ENCODE data around the gene DEFB131A. TPM values are rescaled to one million over a fixed set of nuclear protein-coding genes. Genes with fewer than 3 reads are reported as not detected.
"Not testable (repeated sequence)": the region's sequence is repeated elsewhere in the genome, so short reads cannot be mapped to it uniquely, and the experiment has no call there.

The DEFB131A gene
- total RNA-seq, 3 donors from 2014 or later = not detected

DNA sequence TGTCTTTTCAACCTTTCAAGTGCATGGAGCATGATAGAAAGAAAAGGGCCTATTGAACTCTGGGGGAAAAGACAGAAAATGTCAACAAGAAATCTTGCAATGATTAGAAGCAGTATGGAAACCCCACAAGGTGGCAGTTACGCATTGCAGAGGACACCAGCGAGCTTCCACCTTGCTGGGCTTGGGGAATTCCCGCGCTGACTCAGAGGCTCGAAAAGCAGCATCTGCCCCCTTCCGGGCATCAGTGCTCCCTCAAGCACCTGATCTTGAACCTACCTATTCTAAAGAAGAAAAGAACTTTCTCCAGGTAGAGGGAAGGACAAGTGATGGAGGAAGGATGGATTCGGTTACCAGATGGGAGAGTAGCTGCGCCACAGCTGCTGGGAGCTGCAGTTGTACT is 35.3 kb downstream of the DEFB131A start:
- H3K4me3 ChIP-seq; H3K36me3 ChIP-seq (ENCODE audit: low read depth); H3K9me3 ChIP-seq; H3K4me1 ChIP-seq (ENCODE audit: low read depth); DNase-seq; ATAC-seq; intact Hi-C loops (cut with DNase I, micrococcal nuclease): not testable (repeated sequence)

DNA sequence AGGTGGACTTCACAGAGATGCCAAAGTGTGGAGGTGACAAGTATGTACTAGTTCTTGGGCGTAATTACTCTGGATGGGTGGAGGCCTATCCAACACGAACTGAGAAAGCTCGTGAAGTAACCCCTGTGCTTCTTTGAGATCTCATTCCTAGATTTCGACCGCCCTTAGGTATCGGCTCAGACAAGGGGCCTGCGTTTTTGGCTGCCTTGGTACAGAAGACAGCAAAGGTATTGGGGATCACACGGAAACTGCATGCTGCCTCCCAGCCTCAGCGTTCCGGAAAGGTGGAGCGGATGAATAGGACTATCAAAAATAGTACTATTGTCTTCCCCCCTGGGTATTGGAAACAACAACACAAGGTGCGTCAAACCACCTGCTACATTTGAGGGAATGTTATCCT is 35.9 kb downstream of the DEFB131A start:
- H3K9me3 ChIP-seq; H3K36me3 ChIP-seq (ENCODE audit: low read depth); ATAC-seq; H3K4me3 ChIP-seq; H3K4me1 ChIP-seq (ENCODE audit: low read depth); intact Hi-C loops (cut with DNase I, micrococcal nuclease): not testable (repeated sequence)
- peak in 1 of 3 donors; percentile 10 for DNase-seq

DNA sequence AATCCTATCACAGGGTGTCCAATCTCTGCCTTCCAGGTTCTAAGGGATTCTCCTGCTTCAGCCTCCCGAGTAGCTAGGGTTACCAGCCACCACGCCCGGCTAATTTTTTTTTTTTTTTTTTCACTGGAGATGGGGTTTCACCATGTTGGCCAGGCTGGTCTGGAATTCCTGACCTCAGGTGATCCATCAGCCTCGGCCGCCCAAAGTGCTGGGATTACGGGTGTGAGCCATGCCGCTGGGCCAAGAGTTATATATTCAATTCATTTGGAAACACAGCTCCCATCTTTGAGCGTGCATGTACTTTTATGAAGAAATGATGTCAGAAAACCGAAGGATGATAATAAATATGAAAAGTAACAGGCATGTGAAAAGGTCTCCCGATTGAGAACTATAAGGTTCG is 38.7 kb downstream of the DEFB131A start:
- H3K4me3 ChIP-seq; H3K36me3 ChIP-seq (ENCODE audit: low read depth); H3K9me3 ChIP-seq; H3K4me1 ChIP-seq (ENCODE audit: low read depth); ATAC-seq; DNase-seq; intact Hi-C loops (cut with DNase I, micrococcal nuclease): not testable (repeated sequence)

DNA sequence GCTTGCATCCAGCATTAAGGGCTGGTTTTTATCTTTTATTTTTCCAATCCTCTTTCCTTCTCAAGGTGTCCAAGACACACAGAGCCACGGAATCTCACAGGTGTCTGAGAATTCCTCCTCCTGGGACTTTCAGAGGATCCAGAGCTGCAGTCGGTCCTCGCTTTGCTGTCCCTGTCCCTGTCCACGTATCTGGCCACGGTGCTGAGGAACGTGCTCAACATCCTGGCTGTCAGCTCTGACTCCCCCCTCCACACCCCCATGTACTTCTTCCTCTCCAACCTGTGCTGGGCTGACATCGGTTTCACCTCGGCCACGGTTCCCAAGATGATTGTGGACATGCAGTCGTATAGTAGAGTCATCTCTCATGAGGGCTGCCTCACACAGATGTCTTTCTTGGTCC is 39.5 kb downstream of the DEFB131A start:
- intact Hi-C loops (cut with DNase I, micrococcal nuclease); H3K36me3 ChIP-seq (ENCODE audit: low read depth); H3K9me3 ChIP-seq; H3K4me3 ChIP-seq; H3K4me1 ChIP-seq (ENCODE audit: low read depth); ATAC-seq: not testable (repeated sequence)
- peak in 1 of 3 donors; percentile 22 for DNase-seq

DNA sequence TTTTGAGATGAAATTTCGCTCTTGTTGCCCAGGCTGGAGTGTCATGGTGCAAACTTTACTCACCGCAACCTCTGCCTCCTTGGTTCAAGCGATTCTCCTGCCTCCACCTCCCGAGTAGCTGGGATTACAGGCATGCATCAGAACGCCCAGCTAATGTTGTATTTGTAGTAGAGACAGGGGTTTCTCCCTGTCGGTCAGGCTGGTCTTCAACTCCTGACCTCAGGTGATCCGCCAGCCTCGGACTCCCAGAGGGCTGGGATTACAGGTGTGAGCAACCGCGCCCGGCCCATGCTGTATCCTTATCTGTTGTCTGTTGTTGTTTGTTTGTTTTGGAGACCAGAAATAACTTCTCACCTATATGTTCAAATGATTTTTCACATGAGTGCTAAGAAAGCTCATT is 42.7 kb downstream of the DEFB131A start:
- H3K4me1 ChIP-seq (ENCODE audit: low read depth); H3K36me3 ChIP-seq (ENCODE audit: low read depth); H3K9me3 ChIP-seq; intact Hi-C loops (cut with DNase I, micrococcal nuclease); DNase-seq; ATAC-seq; H3K4me3 ChIP-seq: not testable (repeated sequence)

DNA sequence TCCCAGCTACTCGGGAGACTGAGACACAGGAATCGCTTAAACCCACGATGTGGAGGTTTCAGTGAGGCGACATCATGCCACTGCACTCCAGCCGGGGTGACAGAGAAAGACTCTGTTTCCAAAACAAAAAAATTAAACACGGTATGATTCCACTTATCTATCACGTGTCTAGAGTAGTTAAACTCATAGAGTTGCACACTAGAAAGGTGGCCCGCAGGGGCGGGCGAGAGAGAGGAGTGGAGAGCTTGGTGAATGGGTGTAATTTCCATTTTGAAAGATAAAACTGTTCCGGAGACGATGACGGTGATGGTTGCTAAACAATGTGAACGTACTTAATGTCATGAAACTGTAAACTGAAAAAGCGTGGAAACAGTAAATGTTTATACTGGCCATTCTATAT is 44.6 kb downstream of the DEFB131A start:
- intact Hi-C loops (cut with DNase I, micrococcal nuclease); ATAC-seq; DNase-seq; H3K4me3 ChIP-seq; H3K9me3 ChIP-seq; H3K4me1 ChIP-seq (ENCODE audit: low read depth); H3K36me3 ChIP-seq (ENCODE audit: low read depth): not testable (repeated sequence)

DNA sequence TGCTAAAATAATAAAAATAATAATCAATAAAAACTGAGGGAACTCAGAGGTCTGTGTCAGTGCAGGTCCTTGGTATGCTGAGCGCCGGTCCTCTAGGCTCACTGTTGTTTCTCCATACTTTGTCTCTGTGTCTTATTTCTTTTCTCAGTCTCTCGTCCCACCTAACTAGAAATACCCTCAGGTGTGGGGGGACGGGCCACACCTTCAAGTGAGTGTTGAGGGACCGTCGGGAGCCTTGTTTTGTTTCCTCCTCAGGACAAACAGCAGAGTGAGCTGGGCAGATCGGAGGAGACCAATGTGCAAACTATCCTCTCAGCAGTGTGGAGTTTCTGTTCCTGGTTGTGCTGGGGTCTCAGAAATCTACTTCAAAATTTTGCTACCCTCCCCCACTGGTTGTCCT is 46.3 kb downstream of the DEFB131A start:
- not testable (repeated sequence) for ATAC-seq

DNA sequence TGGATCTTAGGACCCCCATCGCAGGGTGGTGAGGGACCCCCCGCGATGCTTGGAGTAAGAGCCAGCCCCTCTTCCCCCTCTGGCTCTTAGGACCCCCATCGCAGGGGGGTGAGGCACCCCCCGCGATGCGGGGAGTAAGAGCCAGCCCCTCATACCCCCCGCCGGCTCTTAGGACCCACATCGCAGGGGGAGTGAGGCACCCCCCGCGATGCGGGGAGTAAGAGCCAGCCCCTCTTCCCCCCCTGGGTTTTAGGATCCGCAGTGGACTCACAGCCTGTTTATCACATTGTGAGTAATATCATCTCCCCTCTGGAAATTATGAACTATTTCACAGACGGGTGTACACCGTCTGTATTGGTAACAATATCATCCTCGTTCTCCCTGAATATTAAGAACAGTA is 46.8 kb downstream of the DEFB131A start:
- DNase-seq; H3K4me3 ChIP-seq; H3K36me3 ChIP-seq (ENCODE audit: low read depth); intact Hi-C loops (cut with DNase I, micrococcal nuclease); H3K4me1 ChIP-seq (ENCODE audit: low read depth); H3K9me3 ChIP-seq; ATAC-seq: not testable (repeated sequence)

More for the DNA sequence above, 46.3 kb downstream of the DEFB131A start:
- intact Hi-C loops (cut with DNase I, micrococcal nuclease); DNase-seq; H3K9me3 ChIP-seq; H3K36me3 ChIP-seq (ENCODE audit: low read depth); H3K4me3 ChIP-seq; H3K4me1 ChIP-seq (ENCODE audit: low read depth): not testable (repeated sequence)

DNA sequence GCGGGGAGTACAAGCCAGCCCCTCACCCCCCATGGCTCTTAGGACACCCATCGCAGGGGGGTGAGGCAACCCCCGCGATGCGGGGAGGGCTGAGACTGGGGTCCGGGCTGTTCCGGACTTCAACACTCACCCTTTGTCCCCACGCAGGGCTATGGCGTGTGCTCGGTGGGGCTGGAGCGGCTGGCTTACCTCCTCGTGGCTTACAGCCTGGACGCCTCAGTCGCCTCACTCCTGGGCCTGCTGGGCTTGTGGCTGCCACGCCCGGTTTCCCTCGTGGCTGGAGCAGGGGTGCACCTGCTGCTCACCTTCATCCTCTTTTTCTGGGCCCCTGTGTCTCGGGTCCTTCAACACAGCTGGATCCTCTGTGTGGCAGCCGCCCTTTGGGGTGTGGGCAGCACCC is 49.4 kb downstream of the DEFB131A start:
- H3K4me1 ChIP-seq (ENCODE audit: low read depth); intact Hi-C loops (cut with DNase I, micrococcal nuclease); H3K36me3 ChIP-seq (ENCODE audit: low read depth); H3K4me3 ChIP-seq; H3K9me3 ChIP-seq; ATAC-seq: not testable (repeated sequence)
- peak in 1 of 3 donors; percentile 34 for DNase-seq

DNA sequence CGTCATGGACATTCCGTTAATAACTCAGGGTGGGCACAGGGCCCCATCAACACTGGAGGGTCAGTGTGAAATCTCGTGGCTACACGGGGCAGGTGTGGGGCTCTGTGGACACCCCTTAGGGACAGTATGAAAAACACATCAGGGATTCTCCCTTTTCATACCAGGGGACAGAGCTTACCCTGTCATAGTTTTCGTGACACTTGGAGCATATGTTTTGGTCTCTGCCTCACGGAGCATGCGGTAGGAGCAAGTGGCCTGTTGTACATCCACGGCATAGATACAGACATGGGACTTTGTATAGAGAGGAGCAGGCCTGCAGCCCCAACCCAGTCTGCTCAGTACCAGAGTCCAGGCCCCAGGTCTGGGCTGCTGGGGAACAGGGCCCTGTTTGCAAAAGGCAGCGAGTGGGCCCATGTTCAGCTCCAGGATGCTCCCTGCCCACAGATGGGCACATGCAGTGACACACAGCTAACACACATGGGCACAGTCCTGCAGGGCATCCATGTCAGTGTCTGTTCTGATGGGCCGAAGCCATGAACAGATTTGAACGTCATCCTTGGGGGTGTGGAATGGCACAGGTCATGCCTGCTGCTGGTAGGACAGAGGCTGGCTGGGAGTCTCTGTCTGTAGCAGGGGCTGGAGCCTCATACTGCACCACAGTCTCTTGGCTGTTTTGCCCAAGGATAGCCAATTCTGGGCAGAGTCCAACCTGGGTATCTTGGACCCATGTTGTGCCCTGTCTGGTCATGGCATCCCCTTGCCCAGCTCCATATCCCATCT is 50.2 kb downstream of the DEFB131A start:
- H3K36me3 ChIP-seq (ENCODE audit: low read depth); DNase-seq; H3K4me1 ChIP-seq (ENCODE audit: low read depth); H3K4me3 ChIP-seq; intact Hi-C loops (cut with DNase I, micrococcal nuclease); ATAC-seq; H3K9me3 ChIP-seq: not testable (repeated sequence)

DNA sequence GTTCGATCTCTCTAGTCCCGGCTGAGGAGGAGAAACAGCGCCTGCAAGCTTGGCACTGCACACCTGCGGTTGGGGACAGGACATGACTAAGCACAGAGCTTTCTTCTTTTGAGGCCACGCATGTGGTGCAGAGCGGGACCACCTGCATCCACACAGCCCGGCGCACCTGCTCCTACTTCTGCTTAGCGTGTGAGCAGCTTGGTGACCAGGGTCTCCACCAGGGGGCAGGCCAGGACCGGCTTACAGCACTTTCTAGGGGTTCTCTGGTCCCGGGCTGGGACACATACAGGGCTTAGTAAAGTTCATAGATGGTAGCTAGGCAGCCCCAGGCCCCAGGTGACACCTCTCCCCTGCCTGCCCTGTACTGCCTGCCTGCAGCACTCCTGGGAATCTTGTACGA is 51.2 kb downstream of the DEFB131A start:
- H3K4me1 ChIP-seq (ENCODE audit: low read depth); H3K4me3 ChIP-seq; H3K9me3 ChIP-seq; ATAC-seq; H3K36me3 ChIP-seq (ENCODE audit: low read depth); intact Hi-C loops (cut with DNase I, micrococcal nuclease): not testable (repeated sequence)
- DNase-seq = peak; percentile 75 to 93 (median 90)
- TF ChIP-seq, protein P1, sequence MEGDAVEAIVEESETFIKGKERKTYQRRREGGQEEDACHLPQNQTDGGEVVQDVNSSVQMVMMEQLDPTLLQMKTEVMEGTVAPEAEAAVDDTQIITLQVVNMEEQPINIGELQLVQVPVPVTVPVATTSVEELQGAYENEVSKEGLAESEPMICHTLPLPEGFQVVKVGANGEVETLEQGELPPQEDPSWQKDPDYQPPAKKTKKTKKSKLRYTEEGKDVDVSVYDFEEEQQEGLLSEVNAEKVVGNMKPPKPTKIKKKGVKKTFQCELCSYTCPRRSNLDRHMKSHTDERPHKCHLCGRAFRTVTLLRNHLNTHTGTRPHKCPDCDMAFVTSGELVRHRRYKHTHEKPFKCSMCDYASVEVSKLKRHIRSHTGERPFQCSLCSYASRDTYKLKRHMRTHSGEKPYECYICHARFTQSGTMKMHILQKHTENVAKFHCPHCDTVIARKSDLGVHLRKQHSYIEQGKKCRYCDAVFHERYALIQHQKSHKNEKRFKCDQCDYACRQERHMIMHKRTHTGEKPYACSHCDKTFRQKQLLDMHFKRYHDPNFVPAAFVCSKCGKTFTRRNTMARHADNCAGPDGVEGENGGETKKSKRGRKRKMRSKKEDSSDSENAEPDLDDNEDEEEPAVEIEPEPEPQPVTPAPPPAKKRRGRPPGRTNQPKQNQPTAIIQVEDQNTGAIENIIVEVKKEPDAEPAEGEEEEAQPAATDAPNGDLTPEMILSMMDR (IDR thresholded peaks at IDR 0.05) = peak; percentile 25

DNA sequence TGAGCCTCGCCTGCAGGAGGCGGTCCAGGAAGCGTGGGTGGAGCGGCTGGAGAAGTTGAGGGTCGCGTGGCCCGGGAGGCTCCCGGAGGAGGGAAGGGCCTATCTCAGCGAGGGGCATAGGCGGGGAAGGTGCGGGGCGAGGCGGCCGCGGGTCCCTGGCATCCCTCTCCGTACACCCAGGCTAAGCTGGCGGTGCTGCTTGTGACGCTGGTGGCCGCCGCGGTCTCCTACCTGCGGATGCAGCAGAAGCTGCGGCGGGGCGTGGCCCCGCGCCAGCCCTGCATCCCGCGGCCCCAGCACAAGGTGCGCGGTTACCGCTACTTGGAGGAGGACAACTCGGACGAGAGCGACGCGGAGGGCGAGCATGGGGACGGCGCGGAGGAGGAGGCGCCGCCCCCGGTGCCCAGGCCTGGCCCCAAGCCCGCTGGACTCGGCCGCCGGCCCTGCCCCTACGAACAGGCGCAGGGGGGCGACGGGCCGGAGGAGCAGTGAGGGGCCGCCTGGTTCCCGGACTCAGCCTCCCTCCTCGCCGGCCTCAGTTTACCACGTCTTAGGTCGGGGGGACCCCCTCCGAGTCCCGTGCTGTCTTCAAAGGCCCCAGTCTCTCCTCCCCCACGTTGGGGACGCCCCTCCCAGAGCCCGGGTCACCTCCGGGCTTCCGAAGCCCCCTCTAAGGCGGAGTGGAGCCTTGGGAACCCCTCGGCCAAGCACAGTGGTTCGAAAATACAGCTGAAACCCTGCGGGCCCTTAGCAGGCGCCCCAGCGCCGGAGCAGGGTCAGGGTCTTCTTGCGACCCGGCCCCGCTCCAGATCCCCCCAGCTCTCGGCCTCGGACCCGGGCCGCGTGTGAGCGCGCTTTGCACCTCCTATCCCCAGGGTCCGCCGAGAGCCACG is 53.6 kb downstream of the DEFB131A start:
- ATAC-seq; H3K4me3 ChIP-seq; intact Hi-C loops (cut with DNase I, micrococcal nuclease); H3K36me3 ChIP-seq (ENCODE audit: low read depth); H3K4me1 ChIP-seq (ENCODE audit: low read depth); H3K9me3 ChIP-seq: not testable (repeated sequence)
- DNase-seq = peak in 1 of 3 donors; percentile 40

DNA sequence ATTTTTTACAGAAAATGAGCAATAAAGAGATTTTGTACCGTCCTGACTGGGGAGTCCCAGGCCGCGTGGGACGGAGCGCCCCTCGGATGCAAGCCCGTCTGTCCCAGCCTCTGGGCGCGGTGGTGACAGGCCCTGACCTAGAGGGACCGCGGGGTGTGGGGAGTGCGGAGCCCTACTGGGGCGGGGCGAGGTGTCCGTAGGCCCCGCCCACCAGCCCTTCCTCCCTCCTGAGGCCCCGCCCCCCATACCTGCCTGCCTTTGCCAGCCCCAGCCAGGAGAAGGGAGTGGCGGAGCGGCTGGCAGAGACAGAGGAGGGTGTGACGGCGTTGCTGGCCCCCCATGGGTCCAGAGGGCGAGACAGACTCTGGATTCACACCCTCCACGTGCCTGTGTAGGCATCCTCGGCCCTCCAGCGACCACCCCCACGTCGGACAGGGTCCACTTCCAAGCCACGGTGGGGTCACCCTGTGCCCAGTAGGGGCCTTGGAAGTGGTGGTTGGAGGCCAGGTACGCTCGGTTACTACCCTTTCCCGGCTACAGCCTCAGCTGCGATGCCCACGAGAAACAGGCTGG is 54.3 kb downstream of the DEFB131A start:
- H3K9me3 ChIP-seq; intact Hi-C loops (cut with DNase I, micrococcal nuclease); H3K4me1 ChIP-seq (ENCODE audit: low read depth); H3K36me3 ChIP-seq (ENCODE audit: low read depth); H3K4me3 ChIP-seq: not testable (repeated sequence)
- DNase-seq (peak; percentile 66 to 86 (median 85)), ATAC-seq (peak; percentile 63)
